Measurements from ENCODE around the gene ST6GALNAC2.

DNA sequence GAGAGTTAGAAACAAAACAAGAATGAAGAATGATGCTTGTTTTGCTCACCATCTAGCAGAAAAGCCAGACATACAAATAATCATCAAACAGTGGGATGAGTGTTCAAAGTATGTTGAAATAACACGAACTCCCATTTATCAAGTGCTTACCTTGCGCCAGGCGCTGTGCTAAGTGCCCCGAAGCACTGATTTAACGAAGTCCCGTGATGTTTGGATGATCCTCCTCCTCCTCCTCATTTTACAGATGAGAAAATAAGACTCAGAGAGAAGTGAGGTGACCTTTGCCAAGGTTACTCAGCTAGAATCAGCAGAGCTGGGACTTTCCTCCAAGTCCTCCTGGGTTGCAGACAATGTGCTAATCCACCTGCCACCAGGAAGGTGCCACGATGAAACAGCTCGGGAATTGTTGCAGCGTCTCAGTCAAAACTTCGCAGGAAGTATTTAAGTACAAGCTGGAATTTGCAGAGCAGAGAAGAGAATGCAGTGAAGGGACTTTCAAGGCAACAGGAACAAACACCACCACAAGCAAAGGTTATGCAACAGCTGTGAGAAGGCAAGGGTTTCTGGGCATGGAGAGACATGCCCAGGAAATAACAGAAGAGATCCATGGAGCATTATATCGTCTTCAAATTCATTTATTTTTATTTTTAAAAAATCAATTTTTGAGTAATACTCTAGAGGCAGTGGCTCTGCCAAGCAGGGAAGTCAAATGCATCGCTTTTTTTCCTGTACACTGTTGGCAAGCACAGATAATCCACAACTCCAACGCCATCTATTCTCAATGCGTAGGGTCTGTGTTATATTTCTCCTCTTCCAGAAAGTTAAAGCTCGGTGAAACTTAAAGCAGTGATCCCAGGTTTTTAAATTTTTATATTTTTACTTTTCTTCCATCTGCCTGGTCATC is 34.7 kb downstream of the ST6GALNAC2 start:
- no peak for TF ChIP-seq POLR2A (IDR thresholded peaks at IDR 0.05)
- TF ChIP-seq, protein P1, sequence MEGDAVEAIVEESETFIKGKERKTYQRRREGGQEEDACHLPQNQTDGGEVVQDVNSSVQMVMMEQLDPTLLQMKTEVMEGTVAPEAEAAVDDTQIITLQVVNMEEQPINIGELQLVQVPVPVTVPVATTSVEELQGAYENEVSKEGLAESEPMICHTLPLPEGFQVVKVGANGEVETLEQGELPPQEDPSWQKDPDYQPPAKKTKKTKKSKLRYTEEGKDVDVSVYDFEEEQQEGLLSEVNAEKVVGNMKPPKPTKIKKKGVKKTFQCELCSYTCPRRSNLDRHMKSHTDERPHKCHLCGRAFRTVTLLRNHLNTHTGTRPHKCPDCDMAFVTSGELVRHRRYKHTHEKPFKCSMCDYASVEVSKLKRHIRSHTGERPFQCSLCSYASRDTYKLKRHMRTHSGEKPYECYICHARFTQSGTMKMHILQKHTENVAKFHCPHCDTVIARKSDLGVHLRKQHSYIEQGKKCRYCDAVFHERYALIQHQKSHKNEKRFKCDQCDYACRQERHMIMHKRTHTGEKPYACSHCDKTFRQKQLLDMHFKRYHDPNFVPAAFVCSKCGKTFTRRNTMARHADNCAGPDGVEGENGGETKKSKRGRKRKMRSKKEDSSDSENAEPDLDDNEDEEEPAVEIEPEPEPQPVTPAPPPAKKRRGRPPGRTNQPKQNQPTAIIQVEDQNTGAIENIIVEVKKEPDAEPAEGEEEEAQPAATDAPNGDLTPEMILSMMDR (IDR thresholded peaks at IDR 0.05) = no peak

Data from adrenal gland (tissue), 5 donors.